Cerebellar cortex (tissue), 1 donor: Measurements from ENCODE around the gene SLU7.
A peak's percentile ranks its signal among the peaks of the same experiment; 100 is the strongest.
"Not testable (repeated sequence)": the region's sequence is repeated elsewhere in the genome, so short reads cannot be mapped to it uniquely, and the experiment has no call there.

Experiments used
- DNase-seq: peaks from one replicate; pipeline ENCODE4 v3.0.0-alpha.2; 2015; ENCODE audit warnings: low spot score

SLU7 gene

DNA sequence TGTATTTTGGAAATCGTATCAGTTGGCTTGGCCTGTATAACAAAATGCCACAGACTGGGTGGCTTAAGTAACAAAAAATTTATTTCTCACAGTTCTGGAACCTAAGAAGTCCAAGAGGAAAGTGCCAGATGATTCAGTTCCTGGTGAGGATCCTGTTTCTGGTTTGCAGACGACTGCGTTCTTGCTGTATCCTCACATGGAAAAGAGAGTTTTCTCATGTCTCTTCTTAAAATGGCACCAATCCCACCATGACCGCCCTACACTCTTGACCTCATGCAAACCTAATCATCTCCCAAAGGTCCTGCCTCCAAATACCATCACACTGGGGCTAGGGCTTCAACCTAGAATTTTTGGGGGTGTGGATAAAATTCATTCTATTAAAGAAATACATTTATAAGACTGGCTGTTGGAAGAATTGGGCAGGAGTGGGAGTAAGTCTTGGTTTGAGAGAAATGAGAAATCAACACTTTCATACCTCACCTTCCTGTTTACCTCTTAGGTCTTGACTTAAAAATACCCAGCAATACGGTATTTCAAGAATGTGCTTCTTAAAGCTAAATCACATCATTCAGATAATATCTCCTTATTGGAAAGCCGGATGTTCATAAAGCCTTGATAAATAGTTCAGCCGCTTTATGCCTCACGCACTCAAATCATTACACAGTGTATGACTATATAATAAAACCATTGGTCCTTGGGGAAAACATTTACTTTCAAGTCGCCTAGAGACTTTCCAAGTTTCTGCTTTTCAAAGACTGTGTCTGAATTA is 31.5 kb upstream of the SLU7 start:
- no peak for DNase-seq

GRCh38 chr5:160449458-160449857 is 30.6 kb upstream of the SLU7 start:
- DNase-seq = no peak

GRCh38 chr5:160448886-160449285 is 30.0 kb upstream of the SLU7 start:
- DNase-seq = no peak

GRCh38 chr5:160445751-160446150 is 26.9 kb upstream of the SLU7 start:
- DNase-seq = no peak

GRCh38 chr5:160445132-160445531 is 26.3 kb upstream of the SLU7 start:
- DNase-seq = no peak

DNA sequence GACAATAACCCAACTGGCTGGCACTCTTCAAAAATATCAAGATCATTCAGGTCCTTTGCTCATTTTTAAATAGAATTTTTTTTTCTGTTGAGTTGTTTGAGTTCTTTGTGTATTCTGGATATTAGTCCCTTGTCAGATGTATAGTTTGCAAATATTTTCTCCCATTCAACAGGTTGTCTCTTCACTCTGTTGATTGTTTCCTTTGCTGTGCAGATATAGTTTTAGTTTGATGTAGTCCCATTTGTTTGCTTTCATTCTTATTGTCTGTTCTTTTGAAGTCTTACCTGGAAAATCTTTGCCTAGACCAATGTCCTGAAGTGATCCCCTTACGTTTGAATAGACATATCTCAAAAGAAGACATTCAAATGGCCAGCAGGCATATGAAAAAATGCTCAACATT is 25.5 kb upstream of the SLU7 start:
- DNase-seq = no peak

- DNase-seq = no peak
These were observed 24.0 kb upstream of the SLU7 start for GRCh38 chr5:160442824-160443431.

- no peak for DNase-seq
These were observed 22.5 kb upstream of the SLU7 start for GRCh38 chr5:160441311-160441781.

DNA sequence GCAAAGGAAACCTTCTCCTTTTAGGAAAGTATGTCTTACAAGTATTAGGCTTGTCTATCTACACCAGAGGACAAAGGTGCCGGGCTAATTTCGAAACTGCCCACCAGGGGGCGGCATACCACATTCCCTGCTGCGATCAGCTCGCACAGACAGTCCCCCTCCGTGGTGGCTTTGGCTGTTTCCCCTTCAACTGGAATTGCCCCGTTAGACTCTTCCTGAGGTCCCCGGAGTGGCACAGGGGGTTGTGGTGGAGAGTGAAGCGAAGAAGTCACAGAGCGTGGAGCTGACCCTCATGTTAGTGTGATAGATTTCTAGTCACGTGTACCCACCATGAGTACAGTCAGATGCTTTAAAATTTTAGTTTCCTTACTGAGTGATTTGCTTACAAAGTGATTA is 20.3 kb upstream of the SLU7 start:
- peak; percentile 83 for DNase-seq

- DNase-seq = peak; percentile 83
These were observed 19.7 kb upstream of the SLU7 start for GRCh38 chr5:160438316-160439204.

DNA sequence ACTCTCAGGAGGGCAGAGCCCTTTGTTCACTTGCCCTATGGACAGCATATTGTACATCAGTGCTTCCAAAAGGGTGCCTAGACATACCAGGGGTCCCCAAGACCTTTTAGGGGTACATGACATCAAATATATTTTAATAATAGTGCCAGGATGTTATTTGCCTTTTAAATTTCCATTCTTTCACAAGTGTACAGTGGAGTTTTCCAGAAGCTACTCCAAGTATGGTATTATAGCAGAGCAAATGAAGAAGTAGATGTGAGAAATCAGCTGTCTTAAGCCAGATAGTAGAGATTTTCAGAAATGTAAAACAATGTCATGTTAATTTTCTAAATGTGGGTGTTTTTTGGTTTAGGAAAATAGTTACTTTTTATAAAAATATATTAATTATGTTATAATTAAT is 18.4 kb upstream of the SLU7 start:
- no peak for DNase-seq

DNA sequence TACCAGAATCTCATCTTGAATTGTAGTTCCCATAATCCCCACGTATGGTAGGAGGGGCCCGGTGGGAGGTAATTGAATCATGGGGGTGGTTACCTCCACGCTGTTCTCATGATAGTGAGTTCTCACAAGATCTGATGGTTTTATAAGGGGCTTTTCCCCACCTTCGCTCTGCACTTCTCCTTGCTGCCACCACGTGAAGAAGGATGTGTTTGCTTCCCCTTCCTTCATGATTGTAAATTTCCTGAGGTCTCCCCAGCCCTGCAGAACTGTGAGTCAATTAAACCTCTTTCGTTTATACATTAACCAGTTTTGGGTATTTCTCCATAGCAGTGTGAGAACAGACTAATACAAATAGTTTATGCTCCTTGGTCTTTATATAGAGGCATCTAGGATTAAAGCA is 17.8 kb upstream of the SLU7 start:
- DNase-seq = not testable (repeated sequence)

DNA sequence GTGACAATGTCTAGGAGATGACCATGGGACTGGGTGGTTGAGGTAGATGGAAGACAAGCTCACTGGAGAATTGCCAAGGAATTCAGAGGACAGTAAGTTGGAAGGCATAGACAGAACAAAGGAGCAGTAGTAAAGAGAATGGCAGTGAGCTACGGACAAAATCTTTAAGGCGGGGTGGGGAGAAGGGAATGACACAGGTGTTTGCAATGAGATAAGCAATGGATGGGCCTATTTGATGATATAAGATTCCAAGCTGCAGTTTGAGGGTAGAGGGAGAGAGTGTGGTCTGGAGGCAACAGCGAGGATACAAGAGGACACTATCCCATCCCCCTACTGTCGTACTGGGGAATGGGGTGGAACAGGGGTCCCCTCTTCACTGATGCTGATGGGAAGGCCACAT is 17.1 kb upstream of the SLU7 start:
- no peak for DNase-seq

DNA sequence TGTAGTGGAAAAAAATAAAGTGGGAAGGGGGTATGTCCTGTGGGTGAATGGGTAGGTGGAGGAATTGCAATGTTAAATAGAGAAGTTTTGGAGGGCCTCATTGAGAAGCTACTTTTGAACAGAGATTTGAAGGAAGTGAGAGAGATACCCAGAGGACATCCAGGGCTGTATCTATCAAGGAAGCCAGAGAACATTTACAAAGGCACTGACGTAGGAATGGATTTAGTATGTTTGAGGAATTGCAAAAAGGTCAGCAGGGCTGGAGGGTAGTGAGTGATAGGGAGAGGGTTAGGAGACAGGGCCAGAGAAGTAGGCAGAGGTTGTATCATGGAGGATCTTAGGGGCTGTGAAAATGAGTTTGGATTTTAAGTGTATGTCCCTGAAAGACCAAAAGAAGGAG is 16.7 kb upstream of the SLU7 start:
- no peak for DNase-seq

DNA sequence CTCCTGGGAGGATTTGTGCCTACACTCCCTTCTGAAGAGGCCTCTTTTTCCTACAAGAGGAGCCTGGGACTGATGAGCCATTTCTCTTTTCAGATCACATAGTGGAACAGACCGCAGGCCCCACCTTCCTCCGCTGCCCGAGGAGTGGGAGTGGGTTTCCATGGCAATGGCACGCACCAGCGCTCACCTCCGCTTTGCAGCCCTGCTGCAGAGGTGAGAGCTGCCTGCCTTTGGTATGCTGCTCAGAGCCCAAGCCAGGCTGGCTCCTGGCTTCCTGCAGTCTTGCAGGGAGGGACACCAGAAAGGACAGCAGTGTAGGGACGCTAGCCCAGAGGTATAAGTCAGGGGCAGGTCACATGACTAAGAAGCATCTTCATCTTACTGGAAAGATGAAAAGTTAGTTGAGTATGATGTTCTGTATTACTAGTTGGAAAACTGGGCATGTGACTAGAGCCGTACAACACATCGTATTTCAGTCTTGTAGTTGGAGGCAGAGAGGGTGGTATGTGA is 15.2 kb upstream of the SLU7 start:
- no peak for DNase-seq

DNA sequence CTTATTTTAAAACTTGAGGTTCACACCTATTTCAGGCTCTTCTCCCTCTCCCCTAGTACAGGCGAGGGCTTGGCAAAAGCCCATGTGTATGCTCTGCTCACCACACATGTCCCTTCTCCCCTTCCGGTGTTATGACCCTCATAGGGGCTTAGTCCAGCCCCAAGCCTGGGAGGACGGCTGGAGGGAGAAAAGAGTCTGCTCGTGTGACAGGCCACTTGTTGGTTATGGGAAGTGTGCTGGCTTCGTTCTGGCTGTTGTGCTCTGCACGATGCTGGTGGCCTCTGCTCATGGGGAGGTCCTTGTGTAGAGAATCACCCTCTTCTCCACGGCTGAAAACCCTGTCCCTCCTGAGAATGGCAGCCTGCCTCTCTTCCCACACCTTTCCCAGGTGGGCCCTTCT is 13.9 kb upstream of the SLU7 start:
- no peak for DNase-seq

- no peak for DNase-seq
These were observed 13.3 kb upstream of the SLU7 start for GRCh38 chr5:160432196-160432595.

DNA sequence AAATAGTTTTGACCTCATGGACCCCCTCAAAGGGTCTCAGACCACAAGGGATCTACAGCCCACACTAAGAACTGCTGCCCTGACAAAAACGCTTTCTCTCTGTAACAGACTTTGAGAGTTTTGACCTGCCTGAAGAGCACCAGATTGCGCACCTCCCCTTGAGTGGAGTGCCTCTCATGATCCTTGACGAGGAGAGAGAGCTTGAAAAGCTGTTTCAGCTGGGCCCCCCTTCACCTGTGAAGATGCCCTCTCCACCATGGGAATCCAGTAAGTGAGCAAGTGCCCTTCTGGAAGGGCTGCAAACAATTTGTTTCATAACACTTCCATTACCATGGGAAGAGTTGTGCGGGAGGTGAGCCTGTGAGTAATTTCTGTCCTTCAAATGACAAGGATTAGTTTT is 8.7 kb upstream of the SLU7 start:
- DNase-seq = no peak

- no peak for DNase-seq
These were observed 4.2 kb upstream of the SLU7 start for GRCh38 chr5:160423099-160423498.

DNA sequence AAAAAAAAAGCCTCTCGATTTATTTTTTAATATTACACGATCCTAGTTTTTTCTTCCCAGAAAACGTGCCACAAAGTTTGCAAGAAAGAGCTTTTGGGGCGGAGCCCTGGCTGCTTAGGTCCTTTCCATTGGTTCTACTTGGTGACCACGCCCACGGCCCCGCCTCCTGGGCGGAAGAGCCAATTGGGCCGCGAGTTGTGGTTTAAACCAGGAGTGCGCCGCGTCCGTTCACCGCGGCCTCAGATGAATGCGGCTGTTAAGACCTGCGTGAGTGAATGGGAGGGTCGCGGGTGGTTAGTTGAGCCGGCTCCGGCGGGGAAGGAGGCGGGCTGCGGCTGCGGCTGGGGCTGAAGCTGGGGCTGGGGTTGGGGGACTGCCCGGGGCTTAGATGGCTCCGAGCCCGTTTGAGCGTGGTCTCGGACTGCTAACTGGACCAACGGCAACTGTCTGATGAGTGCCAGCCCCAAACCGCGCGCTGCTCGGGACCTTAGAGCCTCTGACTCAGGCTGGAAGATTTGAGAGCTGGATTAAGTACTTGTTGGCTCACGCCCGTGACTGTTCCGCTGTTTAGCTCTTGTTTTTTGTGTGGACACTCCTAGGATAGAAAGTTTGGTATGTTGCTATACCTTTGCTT is 2.9 kb upstream of the SLU7 start, which contains the start of gene PTTG1:
PTTG1 (plus strand) TSS at position 231 of the 634 bp plus-strand sequence. CDS start 458 bp downstream, outside the sequence.
- peak; percentile 95 for DNase-seq

DNA sequence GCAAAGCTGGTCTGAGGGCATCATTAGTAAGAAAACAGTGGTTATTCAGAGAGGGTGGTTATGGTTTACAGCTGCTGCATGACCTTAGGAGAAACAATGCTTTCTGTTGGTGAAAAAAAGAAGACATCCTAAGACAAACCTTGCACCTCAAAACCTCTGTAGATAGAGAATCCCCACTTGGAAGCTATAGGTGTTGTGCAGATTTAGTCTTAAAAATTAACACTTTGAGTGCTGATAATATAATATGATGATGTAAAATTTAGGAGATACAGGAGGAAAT is 1.4 kb upstream of the SLU7 start:
- DNase-seq = no peak
